ENCODE results near the gene IGFBP7.

DNA sequence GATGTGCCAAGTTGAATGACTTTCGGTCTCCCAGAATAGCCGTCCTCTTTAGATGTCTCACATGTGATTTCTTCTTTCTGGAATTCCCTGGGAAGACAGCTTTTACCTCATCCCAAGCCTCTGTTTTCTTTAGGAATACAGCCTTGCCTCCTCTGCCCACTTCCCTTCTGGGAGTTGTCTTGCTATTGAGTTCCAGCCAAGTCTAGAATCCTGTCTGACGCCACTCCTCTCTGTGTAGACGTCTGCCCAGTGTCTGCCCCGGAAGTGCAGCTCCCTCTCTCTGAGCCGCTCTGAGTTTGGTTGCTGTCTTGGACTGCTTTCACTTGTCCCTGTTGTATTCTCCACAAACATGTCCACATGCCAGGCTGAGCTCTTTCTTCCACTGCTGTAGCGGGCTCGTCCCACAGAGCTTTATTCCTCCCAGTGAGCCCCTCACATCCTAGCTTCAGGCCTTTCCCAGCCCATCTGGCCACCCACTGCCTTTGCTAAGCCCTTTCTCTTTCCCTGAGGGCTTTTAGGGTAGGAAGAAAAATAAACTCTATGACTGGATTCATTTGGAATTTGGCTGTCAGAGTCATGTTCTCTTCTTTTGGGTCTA lies 9.0 kb upstream of the IGFBP7 start:
- TF ChIP-seq, protein P1, sequence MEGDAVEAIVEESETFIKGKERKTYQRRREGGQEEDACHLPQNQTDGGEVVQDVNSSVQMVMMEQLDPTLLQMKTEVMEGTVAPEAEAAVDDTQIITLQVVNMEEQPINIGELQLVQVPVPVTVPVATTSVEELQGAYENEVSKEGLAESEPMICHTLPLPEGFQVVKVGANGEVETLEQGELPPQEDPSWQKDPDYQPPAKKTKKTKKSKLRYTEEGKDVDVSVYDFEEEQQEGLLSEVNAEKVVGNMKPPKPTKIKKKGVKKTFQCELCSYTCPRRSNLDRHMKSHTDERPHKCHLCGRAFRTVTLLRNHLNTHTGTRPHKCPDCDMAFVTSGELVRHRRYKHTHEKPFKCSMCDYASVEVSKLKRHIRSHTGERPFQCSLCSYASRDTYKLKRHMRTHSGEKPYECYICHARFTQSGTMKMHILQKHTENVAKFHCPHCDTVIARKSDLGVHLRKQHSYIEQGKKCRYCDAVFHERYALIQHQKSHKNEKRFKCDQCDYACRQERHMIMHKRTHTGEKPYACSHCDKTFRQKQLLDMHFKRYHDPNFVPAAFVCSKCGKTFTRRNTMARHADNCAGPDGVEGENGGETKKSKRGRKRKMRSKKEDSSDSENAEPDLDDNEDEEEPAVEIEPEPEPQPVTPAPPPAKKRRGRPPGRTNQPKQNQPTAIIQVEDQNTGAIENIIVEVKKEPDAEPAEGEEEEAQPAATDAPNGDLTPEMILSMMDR (IDR thresholded peaks at IDR 0.05): no peak
- TF ChIP-seq POLR2AphosphoS5 (IDR thresholded peaks at IDR 0.05; ENCODE audit: insufficient read depth in 1 of 2, low read depth in 1 of 2): peak; percentile 53 to 55

Measured in vagina (tissue), 2 donors.